ENCODE measurements around the gene HDGF.

Gene HDGF

DNA sequence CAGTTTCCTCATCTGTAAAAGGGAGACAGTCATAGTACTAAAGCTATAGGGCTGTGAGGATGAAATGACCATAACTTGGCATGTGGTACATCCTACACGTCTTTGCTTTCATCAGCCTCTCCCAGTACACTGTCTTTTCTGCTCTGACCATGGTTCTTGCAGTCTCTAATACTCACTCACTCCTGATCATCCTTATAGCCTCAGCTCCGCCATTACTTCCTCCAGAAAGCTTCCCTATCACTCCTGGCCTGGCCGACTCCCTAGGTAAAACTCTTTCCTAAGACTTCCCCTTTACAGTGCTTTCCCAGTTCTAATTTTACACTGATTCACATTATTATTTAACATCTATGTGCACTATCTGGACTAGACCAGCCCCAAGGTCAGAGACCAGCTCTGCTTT lies 5.6 kb downstream of the HDGF start:
- no peak for DNase-seq

DNA sequence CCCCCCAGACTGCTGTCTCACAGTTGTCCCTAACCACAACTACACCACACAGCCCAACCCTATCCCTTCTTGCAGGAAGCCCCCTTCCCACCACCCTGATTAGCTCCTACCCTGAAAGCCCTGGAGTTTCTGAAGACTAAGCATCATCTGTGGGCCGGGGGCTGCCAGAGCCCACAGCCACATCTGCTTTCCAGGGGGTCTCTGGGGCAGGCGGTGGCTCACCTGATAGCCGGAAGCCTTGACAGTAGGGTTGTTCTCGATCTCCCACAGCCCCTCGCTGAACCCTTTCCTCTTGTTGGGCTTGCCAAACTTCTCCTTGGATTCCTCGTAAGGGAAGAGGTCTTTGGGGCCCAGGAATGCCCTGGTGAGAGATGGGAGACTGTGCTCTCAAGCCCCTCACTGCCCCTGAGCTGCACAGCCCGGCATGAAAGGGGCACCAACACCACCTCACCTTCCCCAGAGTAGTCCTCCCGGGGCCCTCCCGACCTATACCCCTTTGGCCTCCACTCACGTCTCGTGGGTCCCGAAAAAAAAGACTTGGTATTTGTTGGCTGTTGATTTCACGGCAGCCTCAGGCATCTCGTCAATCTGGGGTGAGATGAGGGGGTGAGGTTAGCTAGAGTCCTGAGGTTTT lies 6.6 kb downstream of the HDGF start:
- no peak for DNase-seq

DNA sequence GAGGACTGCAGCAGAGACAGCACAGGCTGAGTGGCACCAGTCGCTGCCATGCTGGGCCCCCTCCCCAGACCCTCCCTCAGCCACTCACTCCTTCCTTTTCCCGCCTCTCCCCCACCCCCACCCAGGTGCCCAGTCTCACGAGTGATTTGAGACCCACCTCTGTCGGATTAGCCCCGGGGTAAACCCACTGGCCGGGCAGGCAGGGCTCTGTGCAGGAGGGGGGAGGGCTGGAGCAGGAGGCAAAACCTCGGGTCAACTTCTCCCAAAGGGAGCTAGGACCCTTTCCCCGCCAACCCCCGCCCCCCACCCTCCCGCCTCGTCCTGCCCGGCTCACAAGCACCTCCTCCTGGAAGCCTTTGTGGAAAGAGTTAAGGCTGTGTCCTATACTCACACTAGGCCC lies 7.1 kb downstream of the HDGF start:
- no peak for DNase-seq

DNA sequence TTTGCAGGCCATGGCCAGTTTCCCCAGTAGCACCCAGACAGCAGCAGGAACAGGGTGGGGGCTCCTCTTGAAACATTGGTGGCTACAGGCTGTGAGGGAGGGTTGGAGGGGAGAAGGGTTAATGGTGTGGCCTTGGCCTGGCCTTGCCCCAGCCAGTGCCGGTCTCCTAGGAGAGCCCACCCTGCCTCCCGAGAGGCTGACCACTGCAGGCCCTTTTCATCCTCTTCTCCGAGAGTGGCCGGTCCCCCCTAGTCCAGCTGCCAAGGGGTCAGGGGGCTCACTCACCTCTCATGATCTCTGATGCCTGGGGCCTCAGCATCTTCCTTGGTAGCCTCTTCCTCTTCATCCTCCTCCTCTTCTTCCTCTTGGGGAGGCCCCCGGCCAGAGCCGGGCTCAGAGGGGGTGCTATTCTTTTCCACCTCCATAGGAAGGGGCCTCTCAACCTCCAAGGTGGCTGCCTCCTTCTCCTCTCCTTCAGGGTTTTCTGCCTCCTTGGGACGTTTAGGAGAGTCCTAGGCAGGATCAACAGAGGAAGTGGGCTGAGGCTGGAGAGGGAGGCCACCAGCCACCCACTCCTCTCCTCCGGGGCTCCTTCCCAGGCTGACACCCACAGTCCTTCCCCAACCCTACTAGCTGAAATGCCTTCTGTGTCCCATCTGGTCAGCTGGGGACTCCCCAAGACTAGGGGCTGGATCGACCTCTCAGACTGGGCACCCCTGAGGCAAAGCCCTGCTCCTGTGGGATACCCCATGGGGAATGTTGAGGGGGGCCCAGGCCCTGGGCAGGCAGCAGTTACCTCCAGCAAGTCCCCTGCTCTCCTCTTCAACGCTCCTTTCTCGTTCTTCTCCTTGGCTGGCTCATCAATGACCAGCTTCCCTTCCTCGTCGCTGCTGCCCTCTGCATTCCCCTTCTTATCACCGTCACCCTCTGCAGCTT lies 7.8 kb downstream of the HDGF start:
- no peak for DNase-seq

DNA sequence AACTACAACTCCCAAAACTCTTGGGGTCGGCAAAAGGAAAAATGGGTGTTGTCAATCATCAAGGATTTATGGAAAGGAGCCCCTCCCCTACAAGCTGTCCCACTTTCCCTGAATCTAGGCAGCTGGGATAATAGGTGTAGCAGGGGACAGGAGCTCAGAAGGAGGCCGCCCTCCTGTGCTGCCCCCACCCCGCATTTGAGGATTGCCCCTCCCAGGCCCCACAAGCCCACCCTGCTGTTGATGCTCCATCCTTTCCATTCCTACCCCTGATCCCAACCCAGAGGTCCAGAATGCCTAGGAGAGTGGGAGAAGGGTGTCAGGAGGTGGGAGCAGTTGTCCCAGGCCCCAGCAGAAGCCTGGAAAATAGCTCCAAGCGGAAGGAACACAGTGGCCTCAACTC lies 8.7 kb downstream of the HDGF start:
- no peak for DNase-seq

DNA sequence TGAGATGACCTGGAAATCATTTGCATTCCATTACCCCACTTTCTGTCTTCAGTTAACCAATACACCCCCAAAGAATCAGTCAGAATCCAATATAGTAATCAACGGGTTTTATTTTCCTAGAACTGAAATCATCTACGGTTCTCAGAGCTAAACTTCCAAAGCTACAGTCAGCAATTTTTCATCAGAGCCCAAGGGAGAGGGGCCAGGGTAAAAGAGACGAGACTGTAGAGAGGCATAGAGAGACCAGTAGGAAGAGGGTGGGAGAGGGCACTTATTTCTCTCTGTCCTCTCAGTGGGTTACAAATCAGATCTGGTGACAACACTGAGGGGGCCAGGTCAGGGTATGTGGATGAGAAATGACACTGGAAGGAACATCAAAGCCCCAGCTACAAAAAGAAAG lies 9.5 kb downstream of the HDGF start:
- DNase-seq, result no peak

DNA sequence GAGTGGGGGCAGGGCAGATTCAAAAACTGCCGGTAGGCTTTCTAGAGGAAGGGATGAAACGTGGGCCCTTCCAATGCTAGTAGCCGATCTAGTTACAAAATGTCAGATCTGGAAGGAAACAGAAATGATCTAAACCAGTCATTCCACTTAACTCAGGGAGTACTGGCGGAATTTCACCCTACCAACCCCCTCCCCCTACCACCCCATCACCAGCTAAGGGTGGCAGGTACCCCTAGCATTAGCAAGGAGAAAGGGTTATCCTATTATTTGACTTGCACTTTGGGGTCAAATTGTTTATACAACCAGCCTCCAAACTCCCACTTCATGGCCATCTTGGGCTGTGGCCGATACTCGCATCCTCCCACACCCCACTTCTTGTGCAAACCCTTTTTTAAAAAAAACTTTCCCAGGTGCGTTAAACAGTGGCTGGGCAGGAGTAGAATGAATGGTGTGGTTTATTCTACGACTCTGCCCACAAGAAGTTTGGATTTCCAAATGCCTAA lies 9.9 kb downstream of the HDGF start:
- no peak for DNase-seq

DNA sequence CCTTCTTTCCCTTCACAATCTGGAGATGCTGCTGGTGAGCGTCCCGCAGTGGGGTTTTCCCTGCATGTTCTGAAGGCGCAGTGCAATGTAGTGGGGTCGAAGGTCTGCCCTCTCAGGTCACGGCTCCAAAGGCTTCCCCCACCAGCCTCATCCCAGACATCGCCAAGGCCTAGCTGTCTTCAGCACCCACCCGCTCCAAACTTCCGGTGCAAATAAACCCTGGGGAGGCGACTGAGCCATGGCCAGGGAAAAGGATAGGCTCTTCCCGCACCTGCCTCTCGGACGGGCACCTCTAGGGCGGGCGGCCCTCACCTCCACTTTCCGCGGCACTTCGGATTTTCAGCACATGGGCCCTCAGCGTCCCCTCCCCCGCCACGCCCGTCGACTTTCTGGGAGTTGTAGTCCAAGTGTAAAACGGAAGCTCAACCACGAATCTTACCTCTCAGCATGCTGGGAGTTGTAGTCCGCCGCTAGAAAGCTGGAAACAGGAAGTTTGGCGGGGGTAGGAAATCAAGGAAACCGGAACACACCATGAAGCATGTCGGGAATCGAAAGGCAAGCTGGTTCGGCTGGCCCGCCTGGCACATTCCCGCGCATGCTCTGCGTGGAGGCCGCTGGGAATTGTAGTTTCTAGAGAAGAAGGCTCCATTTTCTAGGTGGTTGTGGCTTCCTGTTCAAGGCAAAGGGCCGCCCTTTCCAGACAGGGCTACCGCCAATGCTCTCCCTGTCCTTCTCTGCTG lies 10.6 kb downstream of the HDGF start, which contains the start of gene MRPL24:
Gene MRPL24, minus strand, starts transcription at position 348 of the 740 bp plus-strand sequence. CDS start 2,384 bp downstream, outside the sequence.
- peak; percentile 99 for DNase-seq

DNA sequence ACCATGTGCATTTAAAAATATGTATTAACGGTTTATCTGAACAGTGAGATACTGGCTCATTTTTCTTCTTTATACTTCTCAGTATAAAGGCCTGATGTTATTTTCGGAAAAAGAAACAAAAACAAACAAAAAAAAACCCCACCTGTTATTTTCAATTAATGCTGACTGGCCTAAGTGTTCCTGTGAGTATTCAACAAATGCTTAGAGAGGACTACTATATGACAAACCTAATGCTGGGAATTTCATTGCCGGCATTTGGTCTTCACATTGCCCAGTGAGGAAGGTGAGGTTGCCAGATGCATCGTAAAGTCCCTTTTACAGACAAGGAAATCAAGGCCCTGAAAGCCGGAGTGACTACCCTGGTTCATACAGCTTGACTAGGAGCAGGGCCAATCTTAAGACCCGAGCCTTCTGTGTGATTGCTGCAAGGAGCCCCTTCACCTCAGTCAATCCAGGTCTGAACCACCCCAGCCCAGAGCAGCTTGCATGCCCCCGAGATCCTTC lies 11.2 kb downstream of the HDGF start:
- DNase-seq, result no peak

DNA sequence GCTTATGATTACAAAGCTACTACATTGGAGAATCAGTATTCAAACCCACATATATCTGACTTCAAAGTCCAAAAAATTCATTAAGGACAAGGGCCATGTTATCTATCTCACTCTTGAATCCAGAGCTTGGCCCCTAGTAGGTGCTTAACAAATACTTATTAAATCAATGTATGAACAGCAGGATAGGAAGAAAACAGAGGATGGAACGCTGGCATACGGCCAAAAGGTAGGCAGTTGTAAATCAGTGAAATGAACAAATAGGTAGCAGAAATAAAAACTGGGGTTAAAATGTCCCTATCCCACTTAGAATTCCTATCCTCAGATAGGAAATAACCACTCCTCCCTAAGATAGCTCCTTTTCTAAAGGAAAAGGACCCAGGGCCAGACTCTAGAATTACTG lies 12.6 kb downstream of the HDGF start:
- DNase-seq, result no peak

DNA sequence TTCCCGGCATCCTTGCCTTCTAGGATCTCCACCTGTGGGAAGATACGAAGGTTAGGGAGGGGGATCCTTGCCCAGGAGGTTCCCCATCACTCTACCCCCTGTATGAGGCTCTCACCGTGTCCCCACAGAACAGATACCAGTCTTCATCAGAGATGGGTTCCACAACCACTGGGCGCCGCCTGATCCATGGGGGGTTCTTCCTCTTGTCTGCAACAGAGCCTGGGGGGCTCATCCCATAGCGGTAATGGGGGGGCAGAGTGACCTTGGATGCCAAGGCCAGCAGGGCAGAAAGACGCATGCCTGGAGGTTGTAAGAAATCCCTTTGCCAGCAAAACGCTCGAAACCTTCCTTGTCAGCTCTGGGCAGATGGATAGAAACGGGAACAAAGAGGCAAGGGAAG lies 13.1 kb downstream of the HDGF start:
- no peak for DNase-seq

DNA sequence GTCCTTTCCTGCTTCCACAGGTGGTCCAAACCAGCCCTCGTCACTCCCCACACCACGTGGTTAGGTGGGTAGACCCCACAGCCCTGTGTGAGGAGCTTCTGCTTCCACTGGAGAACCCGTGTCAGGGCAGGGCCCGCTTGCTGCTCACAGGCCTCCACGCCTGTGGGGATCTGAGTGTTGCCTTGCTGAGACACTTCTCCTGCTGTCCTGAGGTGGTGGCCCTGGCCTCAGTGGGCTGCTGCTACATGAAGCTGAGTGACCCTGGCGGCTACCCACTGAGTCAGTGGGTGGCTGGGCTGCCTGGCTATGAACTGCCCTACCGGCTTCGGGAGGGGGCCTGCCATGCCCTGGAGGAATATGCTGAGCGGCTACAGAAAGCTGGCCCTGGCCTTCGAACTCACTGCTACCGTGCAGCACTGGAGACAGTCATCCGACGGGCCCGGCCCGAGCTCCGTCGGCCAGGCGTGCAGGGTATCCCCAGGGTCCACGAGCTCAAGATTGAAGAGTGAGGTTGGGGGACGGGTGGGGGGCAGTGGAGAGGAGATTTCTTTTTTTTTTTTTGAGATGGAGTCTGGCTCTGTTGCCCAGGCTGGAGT lies 17.4 kb downstream of the HDGF start:
- DNase-seq, result no peak

DNA sequence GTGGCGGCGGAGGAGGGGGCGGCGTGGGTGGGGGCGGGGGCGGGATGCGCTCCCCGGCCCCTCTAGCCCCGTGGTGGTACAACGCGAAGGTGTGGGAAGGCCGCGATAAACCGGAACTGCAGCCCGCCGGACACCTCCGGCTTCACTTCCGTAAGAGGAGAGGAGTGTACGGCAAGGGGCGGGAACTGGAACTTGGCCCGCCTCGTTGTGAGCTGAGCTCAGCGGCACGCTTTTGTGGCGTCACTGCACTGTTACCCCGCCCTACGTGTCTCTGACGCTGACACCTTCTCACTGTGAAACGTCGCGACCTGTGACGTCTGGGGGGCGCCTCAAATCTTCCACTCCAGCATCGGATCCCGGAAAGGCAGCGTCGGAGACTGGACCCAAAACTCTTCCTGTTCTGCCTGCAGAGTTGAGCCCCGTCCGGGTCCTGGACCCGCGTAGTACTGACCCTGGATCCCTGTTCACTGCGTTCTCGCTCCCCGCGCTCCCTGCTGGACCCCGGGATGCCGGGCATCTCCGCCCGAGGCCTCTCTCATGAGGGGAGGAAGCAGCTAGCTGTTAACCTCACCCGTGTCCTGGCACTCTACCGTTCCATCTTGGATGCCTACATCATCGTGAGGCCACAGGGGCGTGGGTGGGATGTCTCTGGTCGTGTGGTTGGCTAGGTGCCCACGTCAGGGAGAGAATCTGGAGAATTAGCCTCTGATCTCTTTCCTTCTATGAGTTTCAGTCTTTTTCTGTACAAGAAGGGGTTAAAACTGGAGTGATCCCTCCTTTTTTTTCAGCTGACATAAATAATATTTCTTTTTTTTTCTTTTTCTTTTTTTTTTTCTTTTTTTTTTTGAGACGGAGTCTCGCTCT lies 22.6 kb downstream of the HDGF start, which contains the start of gene ISG20L2:
Gene ISG20L2, minus strand, starts transcription at position 168 of the 864 bp plus-strand sequence. CDS start 1,114 bp downstream, outside the sequence.
- peak; percentile 93 for DNase-seq

DNA sequence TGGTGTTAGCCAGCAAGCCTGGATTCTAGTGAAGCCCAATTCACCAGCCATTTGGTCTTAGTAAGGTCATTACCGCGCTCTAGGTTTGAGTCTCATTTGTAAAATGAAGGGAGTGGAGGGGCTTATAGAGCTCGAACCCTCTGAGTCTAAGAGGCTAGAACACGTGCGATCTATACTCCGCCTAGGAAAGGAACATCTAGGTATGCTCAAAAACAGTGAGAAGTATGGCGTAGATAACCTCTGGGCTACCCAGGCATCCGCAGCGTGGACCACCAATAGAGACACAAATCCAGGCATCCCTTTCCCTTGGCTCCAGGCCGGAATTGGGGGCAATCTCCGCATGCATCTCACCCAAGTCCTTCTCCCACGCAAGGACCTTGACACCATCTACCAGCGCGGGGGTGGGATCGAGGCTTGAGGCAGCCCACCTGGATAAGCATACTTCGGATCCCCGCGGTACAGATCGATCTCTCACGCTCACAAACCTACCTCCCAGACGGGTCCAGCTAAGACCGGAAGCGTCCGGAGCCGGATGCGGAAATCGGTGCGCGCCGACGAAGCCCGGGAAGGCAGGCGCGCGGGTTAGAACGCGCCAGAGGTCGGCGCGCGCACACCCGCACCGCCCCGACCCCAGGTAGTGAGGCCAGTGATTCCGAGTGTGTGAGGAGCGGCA lies 23.4 kb downstream of the HDGF start, which contains the start of gene METTL25B:
Gene METTL25B, plus strand, starts transcription at position 544 of the 673 bp plus-strand sequence. CDS start 636 bp downstream, outside the sequence.
- peak; percentile 57 for DNase-seq

DNA sequence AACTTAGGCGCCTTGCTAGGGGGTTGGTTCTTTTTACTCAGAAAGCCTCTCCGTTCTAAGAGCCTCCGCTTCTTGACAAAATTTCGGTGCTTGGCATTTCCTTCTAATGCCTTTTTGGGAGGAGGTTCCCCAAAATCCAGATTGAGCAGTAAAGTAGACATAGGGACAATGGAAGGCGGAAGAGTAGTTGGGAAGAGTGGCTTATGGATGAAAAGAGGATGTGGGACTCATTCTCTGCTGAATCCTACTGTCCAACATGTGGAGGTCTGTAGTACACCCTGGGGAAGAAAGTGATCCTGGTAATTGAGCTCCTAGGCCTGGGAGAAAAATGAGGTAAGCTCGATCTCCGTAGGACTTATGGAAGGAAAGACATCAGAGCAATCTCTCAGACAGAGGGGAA lies 24.0 kb downstream of the HDGF start:
- no peak for DNase-seq

DNA sequence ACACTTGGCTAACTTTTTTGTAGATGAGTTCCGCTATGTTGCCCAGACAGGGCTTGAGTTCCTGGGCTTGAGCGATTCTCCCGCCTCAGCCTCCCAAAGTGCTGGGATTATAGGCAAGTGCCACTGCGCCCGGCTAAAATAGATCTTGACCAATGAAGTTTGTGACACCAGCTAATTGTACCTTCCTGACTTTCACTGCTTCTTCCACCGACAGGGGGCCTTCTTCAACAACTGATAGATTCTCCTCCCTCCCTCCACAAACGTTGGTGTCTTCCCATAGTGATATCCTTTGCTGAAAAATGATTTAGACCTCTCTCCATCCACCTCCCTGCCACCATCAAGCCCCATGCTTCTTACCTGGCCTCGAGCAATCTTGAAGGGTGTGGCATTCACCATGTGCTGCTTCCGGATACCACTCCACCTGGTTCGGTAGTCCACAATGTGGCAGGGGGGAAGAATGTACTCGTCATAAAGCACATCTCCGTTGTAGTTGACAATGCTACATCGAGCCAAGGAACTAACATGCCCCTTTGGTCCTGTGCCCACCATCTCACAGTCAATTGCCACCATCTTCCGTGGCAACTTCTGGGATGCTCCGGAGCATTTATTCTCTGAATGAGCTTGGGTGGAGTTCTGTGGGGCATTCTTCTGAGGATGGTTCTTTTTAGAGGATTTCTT lies 24.8 kb downstream of the HDGF start:
- DNase-seq, result peak; percentile 55

DNA sequence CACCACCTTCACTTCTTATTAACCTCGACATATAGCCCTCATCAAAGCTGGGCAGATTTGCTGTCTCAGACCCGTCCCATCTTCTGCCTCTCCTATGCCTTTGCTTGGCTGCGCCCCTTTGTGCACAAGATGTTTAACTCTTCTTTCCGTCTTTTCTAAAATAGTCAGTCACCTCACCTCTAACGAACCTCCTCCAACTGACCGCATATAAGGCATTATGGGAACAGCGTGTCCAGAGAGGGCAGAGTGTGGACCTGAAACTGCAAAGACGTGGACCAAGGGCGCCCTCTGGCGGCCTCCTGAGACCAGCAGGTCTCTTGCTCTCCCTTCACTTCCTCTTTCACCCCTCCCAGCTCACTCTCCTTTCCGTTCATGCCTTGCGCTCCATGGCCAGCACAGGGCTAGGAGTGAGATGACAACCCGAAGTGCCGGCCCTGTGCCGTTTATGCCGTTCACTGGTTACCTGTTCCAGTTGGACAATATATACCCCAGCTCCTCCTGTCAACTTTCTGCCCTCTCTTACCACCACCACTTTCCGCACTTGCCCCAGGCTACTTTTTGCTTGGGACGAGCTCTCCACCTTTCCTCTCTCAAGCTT lies 25.7 kb downstream of the HDGF start:
- peak; percentile 73 for DNase-seq

DNA sequence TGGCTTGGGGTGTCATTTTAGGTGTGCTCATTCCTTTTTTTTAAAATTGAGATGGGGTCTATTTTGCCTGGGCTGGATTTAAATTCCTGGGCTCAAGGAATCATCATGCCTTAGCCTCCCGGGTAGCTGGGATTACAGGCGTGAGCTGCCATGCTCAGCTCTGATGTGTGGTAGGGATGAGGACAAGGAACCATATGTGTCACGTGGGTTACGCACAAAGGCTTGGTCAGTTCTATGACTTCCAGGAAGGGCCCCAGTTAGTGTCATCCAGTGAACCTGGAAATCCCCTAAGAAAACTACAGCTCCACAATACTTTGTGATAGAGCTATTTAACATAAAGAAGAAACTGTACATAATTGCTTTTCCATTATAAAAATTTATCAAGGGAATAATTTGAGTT lies 29.9 kb downstream of the HDGF start:
- DNase-seq, result no peak

DNA sequence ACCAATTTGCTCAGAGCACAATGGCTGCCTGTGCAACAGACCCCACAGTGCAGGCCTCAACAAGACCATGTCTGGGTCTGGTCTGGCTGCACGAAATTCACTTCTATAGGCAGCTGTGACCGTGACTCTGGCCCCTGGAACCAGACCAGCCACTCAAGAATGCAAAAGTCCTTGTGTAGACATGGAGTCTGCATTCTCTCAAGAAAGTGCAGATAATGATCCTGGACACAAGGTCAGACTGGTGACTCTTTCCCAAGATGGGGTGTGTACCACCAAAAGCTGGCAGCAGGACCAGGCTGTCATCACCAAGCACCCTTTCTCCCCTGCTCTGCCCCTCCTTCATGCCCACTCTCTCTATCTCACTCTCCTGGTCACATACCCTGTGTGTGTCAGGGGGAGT lies 30.3 kb downstream of the HDGF start:
- DNase-seq, result no peak

DNA sequence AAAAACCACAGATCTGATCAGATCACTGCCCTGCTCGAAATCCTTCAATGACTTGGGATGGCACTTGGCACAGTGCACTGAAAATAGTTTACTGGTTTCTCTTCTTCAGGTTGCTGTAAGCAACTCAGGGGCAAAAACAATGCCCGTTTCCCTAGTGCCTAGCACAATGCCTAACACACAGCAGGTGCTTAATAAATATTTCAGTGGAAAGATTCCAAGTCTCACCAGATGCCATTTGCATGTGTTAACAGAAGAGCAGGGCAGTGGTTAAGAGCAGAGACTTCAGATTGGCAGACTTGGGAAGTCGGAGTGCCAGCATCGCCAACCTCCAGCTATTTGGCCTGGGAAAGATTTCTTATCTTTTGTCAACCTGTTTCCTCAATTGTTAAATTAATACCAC lies 34.1 kb downstream of the HDGF start:
- DNase-seq, result no peak

Measured in CD4-positive, alpha-beta T cell treated with Interleukin-4 for 4 hours (primary cell).